ENCODE measurements around the gene CCDC12.
"Not testable (repeated sequence)": the region's sequence is repeated elsewhere in the genome, so short reads cannot be mapped to it uniquely, and the experiment has no call there.

CCDC12 gene

GRCh38 chr3:46921041-46921440 lies 55.5 kb downstream of the CCDC12 start:
- DNase-seq, result no peak

GRCh38 chr3:46918634-46919033 lies 57.9 kb downstream of the CCDC12 start:
- DNase-seq, result no peak

- no peak for DNase-seq
Observed at GRCh38 chr3:46918202-46918601, 58.3 kb downstream of the CCDC12 start.

DNA sequence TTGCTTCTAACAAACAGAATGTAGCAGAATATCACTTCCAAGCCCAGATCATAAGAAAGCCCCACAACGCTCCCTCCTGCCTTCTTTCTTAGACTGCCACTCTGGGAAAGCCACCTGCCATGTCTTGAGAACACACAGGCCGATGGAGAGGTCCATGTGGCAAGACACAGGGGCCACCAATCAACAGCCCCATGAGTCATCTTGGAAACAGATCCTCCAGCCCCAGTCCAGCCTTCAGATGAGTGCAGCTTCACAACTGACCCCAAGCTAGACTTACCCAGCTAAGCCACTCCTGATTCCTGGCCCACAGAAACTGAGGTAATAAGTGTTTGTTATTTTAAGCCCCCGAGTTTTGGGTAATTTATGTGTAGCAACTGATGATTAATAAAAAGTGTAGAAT lies 59.3 kb downstream of the CCDC12 start:
- DNase-seq, result no peak

- no peak for DNase-seq
Observed at GRCh38 chr3:46916799-46917198, 59.7 kb downstream of the CCDC12 start.

- no peak for DNase-seq
Observed at GRCh38 chr3:46916278-46916677, 60.3 kb downstream of the CCDC12 start.

- no peak for DNase-seq
Observed at GRCh38 chr3:46915297-46915822, 61.2 kb downstream of the CCDC12 start.

GRCh38 chr3:46914849-46915248 lies 61.7 kb downstream of the CCDC12 start:
- DNase-seq, result no peak

- DNase-seq, result no peak
Observed at GRCh38 chr3:46913644-46914043, 62.9 kb downstream of the CCDC12 start.

DNA sequence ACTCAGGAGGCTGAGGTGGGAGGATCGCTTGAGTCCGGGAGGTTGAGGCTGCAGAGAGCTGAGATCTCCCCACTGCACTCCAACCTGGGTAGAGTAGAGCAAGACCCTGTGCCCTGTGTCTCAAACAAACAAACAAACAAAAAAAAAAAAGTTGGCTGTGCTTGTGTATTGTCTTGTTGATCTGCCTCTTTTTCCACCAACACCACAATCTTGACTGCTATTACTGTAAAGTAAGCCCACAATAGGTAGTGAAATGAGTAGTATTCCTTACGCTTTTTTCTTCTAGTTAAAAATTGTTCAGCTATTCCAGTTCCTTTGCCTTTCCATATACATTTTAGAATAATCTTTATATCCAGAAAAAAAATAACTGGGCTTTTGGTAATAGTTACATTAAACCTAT lies 63.6 kb downstream of the CCDC12 start:
- DNase-seq, result no peak

GRCh38 chr3:46910914-46911313 lies 65.6 kb downstream of the CCDC12 start:
- DNase-seq, result not testable (repeated sequence)

- no peak for DNase-seq
Observed at GRCh38 chr3:46910166-46910760, 66.3 kb downstream of the CCDC12 start.

DNA sequence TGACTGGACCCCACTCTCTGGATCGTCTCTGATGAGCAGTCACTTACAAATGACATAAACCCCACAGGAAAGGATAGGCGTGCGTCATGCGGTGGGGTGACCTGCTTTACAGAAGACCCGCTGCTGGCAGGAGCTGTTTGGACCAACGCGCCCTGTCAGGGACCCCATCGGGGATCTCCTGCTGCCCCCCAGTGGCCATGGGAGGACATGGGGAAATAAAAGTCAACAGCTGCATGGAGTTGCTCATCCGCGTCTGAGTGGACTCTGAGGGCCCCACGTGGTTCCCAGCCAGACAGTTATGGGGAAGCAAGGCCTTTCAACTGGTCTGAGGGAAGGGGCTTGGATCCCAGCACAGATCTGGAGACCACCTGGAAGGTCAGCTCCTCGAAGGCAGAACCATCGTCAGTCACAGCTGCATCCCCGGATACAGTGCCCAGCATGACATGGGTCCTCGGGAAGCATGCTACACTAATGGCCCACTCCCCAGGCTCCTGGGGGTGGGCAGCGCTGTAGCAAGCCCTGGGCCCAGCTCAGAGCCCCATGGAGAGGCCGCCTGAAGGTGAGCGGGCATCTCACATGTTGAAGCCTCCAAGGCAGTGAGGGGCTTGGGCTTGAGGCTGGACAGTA lies 66.9 kb downstream of the CCDC12 start:
- DNase-seq, result peak; percentile 18

- no peak for DNase-seq
Observed at GRCh38 chr3:46908986-46909534, 67.5 kb downstream of the CCDC12 start.

DNA sequence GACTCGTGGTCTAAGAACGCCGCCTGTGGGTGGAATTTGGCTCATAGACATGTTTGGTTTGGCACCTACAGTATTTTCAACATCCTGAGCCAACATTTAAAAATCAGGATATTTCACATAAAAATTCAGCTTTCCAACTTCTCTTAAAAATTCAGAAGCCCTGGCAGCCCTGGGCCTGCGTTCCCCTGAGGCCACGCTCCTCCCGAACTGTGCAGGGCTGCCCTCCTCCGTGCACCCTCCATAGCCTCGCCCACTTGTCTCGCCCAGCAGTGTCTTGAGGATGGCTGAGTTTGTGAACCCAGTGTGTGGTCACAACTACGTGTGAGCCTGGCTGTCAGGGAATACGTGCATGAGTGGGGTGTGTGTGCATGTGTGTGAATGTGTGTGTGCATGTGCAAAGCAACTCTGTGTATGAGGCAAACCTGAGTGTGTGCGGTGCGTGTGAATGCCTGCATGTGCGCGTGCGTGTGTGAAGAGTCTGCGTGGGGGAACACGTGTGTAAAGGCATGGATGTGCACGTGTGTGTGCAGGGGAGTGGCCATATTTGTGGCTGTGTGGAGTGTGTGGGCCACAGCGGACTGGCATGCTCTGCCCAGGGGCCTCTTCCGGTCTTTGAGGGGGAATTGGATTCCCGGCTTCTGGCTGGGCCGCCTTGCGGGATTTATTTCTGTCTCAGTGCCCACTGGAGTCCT lies 68.1 kb downstream of the CCDC12 start:
- no peak for DNase-seq

DNA sequence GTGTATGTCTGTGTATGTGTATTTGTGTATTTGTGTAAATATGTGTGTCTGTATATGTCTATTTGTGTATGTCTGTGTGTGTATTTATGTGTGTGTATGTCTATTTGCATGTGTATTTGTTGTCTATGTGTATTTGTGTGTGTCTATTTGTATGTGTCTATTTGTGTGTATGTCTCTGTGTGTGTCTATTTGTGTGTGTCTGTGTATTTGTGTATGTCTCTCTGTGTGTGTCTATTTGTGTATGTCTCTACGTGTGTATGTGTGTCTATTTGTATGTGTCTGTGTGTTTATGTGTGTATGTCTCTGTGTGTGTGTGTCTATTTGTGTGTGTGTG lies 68.6 kb downstream of the CCDC12 start:
- no peak for DNase-seq

- DNase-seq, result no peak
Observed at GRCh38 chr3:46907271-46907670, 69.3 kb downstream of the CCDC12 start.

DNA sequence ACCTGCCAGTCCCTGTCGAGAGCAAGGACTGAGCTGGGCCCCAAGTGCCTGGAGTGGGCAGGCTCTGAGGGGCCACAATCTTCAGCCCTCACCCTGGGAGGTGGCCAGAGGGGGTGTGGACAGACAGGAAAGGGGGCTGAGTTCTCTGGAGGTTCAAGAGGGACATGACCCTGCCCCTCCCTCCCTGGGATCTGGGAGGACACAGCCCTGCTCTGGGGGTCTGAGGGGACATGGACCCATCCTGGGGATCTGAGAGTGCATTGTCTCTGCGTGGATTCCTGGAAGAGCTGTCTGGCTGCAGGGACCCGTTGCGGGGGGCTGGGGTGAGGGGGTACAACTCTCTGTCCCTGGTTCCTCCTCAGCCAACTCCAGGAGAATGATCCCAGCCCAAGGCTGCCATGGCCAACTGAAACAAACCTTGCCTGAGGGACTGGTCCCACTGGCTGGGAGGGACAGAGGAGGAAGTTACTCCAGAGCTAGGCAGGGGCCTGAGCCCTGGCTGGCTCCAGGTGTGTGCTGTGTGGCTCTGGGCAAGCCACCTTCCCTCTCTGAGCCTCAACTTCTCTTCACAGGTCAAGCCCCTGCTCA lies 70.0 kb downstream of the CCDC12 start:
- no peak for DNase-seq

DNA sequence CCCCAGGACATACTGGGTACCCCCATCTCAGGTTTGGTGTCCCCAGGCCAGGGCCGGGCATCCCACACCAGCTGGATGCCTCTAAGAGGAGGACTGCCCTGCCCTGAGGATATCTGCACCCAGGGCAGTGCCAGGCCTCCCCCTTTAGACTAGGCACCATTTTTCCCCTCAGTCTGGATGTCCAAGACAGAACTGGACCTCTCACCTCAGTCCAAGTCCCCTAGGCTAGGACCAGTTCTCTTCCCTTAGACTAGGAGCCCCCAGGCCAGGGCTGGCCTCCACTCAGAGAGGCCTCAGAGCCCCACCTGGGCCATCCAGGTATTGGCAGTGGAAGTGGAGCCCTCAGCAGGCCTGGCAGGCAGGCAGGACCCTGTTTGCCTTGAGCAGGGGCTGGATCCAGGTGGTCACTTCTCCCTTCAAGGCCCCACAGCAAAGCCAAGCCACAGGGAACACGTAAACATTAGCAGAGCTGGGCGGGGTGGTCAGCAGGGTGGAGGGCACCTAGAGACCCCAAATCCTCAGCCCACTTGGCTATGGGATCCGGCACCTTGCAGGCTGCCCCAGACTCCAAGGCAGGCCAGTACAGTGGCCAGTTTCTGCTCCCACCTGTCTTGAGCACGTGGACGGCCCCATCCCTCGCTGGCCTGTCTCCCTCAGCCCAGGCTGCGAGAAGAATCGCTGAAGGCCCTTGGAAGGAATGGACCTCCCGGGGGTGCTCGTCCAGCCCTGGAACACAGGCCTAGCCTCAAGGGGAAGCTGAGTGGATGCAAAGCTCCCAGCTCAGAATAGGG lies 70.7 kb downstream of the CCDC12 start:
- no peak for DNase-seq

DNA sequence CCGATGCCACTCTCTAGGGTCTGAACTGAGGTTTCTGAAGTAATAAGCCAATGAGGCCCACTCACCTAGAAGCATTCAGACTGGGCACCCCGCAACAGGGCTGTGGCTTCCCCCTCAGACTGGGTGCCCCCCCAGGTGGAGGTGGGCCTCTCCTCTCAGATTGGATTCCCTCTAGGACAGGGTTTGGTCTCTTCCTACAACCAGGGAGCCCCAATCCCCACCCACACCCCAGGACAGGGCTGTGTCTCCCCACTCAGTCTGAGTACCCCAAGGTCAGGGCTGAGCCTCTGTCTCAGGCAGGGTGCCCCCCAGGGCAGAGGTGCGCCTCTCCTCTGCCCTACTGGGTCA lies 71.4 kb downstream of the CCDC12 start:
- no peak for DNase-seq

DNA sequence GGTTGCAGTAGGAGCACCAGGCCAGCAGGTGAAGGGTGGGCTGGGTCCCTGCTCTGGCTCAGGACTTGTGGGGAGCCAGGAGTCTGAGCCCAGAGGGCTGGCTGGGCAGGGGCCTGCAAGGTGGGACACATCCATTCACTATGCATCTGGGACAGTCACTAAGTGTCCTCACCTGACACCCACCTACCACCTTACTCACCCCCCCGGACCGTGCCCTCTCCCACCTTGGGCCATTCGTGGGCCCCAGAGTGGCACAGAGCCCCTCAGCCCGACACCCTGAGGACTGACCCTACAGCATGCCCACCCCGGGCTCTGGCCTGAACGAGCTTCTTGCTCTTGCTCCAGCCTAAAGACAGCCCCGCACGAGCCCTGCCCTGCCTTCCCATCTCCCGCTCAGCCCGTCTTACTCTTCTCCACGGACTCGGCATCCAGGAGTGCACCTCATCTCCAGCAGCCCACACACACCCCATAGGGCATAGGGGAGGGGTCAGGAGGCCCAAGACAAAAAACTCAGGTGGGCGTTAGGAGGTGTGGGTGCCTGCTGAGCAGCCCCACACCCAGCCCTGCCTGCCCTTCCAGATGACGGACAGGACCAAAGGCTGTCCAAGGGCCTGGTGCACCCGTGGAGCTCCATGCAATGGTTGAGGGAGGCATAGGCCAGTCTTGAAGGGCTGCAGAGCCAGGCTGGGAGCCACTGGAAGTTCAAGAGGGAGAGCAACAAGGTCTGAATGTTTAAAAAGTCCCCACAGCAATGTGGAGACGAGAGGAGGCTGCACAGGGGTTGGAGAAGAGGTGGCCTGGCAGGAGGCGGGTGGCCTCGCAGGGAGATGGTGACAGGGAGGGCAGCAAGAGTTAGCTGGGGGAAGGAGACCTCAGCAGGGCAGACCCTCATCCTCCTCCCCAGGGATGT lies 72.0 kb downstream of the CCDC12 start:
- no peak for DNase-seq
